OCI-LY7 (cell line): ENCODE results near the gene LPIN3. TPM values are rescaled to one million over a fixed set of nuclear protein-coding genes. Genes with fewer than 3 reads are reported as not detected.

ENCODE experiments used
- BruUV-seq: library from RNA; stranded (reverse); fragments of 400-500 nt; replicated peaks from 2 replicates; lab custom pipeline; 2021; lab: Mats Ljungman, UMichigan
- CTCF ChIA-PET: fragments of 300-600 bp; sonication (Branson Sonifier 250); formaldehyde crosslinking; loops from one replicate; lab custom pipeline; 2022; ENCODE audit warnings: antibody characterized with exemption; ENCODE audit not compliant: unreplicated experiment; lab: Charles Lee
- POLR2A ChIA-PET: fragments of 300-600 bp; sonication (Branson Sonifier 250); formaldehyde crosslinking; loops from one replicate; lab custom pipeline; 2022; ENCODE audit warnings: antibody characterized with exemption; lab: Charles Lee
- DNase-seq: peaks from one replicate; pipeline ENCODE4 v3.0.0-alpha.2; 2015; ENCODE audit warnings: low spot score
- H2AFZ ChIP-seq: fragments of 200-600 bp; sonication (generic), shearing (Covaris generic); 2 replicates; pipeline ENCODE4 v1.6.1; 2014; ENCODE audit warnings: mild to moderate bottlenecking, antibody characterized with exemption, low read length, moderate library complexity
- H3K27ac ChIP-seq: fragments of 200-600 bp; sonication (generic); 2 replicates; pipeline ENCODE4 v1.5.1; 2014; ENCODE audit warnings: mixed run types, low read depth, mild to moderate bottlenecking, moderate library complexity, low read length, inconsistent platforms; ENCODE audit not compliant: poor library complexity, severe bottlenecking
- H3K36me3 ChIP-seq: fragments of 200-600 bp; sonication (generic); 2 replicates; pipeline ENCODE4 v1.6.1; 2014; ENCODE audit warnings: mild to moderate bottlenecking, antibody characterized with exemption, low read length, moderate library complexity, mixed read lengths; ENCODE audit not compliant: insufficient read depth
- H3K4me1 ChIP-seq: fragments of 200-600 bp; sonication (generic); 2 replicates; pipeline ENCODE4 v1.5.1; 2014; ENCODE audit warnings: mild to moderate bottlenecking, low read length; ENCODE audit not compliant: insufficient read depth, poor library complexity, severe bottlenecking
- H3K4me2 ChIP-seq: fragments of 200-600 bp; sonication (generic); 2 replicates; pipeline ENCODE4 v1.6.1; 2014; ENCODE audit warnings: mild to moderate bottlenecking, low read length
- H3K4me3 ChIP-seq: fragments of 200-600 bp; sonication (generic); 2 replicates; pipeline ENCODE4 v1.5.1; 2014; ENCODE audit warnings: mild to moderate bottlenecking, low read depth, low read length; ENCODE audit not compliant: poor library complexity, severe bottlenecking
- H3K79me2 ChIP-seq: fragments of 200-600 bp; sonication (generic); 2 replicates; pipeline ENCODE4 v1.6.1; 2016; ENCODE audit warnings: low read depth, mild to moderate bottlenecking, low read length, moderate library complexity, mixed read lengths; ENCODE audit not compliant: insufficient read depth
- H3K9me2 ChIP-seq: fragments of 200-600 bp; sonication (generic); 2 replicates; pipeline ENCODE4 v1.6.1; 2016; ENCODE audit warnings: mild to moderate bottlenecking, low read length, mixed read lengths; ENCODE audit not compliant: insufficient read depth
- H3K9me3 ChIP-seq: fragments of 200-600 bp; sonication (generic); 2 replicates; pipeline ENCODE4 v1.6.1; 2014; ENCODE audit warnings: mild to moderate bottlenecking, mixed run types, low read length, mixed read lengths
- H4K20me1 ChIP-seq: fragments of 200-600 bp; sonication (generic); 2 replicates; pipeline ENCODE4 v1.6.1; 2014; ENCODE audit warnings: mild to moderate bottlenecking, antibody characterized with exemption, low read length, moderate library complexity, mixed read lengths; ENCODE audit not compliant: insufficient read depth
- CTCF ChIP-seq: fragments of 200-600 bp; sonication (generic); conservative IDR thresholded peaks from 2 replicates; pipeline ENCODE4 v1.5.1; 2014; ENCODE audit warnings: mild to moderate bottlenecking, antibody characterized with exemption, low read length, moderate library complexity, mixed read lengths
- EZH2phosphoT487 ChIP-seq: fragments of 200-600 bp; sonication (generic); IDR thresholded peaks from 2 replicates; pipeline ENCODE4 v1.6.1; 2018; ENCODE audit warnings: low read depth, borderline replicate concordance, mild to moderate bottlenecking, mixed run types, antibody characterized with exemption, low read length, moderate library complexity, mixed read lengths
- intact Hi-C: fragments of 100-400 bp; cut with micrococcal nuclease; formaldehyde crosslinking; loops from one replicate; pipeline ENCODE4 v1.10.0; 2022; ENCODE audit not compliant: unreplicated experiment
- total RNA-seq, 2 experiments: library from RNA; depleted of rRNA in 1 of 2; stranded (reverse); fragments of >200 nt in 1 of 2; shearing (Covaris generic) in 1 of 2; gene quantifications; 2 replicates each; pipeline ENCODE4 v1.2.3, GENCODE V29; 2014 to 2022

The LPIN3 gene
- total RNA-seq, 2 experiments from 2014 or later, result 0.19 to 2.1 TPM

DNA sequence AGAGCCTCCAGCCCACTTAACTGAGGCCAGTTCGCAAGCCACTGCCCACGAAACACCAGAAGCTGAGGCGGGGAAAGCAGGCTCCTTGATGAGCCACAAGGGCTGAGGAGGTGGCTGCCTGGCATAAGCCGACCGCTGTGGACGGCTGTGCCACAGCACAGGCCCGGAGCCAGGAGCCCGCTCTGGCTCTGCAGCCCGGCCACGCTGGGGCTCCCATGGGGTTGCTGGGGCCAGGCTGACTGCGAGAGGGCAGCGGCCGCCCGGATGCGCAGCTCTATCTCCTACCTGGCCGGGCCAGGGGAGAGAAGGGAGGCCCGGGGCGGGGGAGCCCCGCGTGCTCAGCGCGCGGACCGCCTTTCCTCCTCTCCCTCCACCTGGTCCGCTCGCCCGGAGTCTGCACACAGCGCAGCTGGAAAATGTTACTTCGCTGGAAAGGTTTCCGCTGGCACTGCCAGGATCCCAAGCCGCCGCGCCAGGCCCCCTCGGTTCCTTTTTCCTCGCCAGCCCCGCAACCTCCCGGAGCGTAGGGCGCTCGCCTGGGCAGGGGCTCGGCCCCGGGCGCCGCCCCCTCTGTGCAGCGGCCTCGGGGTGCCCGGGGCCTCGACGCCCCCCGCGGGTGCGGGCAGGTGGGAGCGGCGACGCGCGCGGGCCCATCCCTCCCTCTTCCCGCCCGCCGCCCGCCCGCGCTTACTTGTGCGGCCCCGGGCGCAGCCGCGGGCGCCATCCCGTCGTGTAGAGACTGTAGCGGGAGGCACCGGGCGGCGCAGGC is 25.3 kb downstream of the LPIN3 start:
- no peak overlapping the region for H2AFZ ChIP-seq
- no peak overlapping the region for H3K4me2 ChIP-seq
- H3K27ac ChIP-seq, result no peak overlapping the region
- H3K9me3 ChIP-seq, result no peaks in the 10 kb centered on the region
- H3K4me3 ChIP-seq, result no peak overlapping the region
- no peaks in the 10 kb centered on the region for H3K36me3 ChIP-seq
- ChIA-PET CTCF (no interaction called here), POLR2A (no interaction called here)
- H3K9me2 ChIP-seq, result no peaks in the 10 kb centered on the region
- no peak for DNase-seq
- no peaks in the 10 kb centered on the region for H3K4me1 ChIP-seq
- no peaks in the 10 kb centered on the region for H3K79me2 ChIP-seq
- H4K20me1 ChIP-seq, result no peaks in the 10 kb centered on the region
- no TSS peak for BruUV-seq
- no peak for TF ChIP-seq CTCF
- TF ChIP-seq EZH2phosphoT487, result no peak
- intact Hi-C loops, result no loop called here

DNA sequence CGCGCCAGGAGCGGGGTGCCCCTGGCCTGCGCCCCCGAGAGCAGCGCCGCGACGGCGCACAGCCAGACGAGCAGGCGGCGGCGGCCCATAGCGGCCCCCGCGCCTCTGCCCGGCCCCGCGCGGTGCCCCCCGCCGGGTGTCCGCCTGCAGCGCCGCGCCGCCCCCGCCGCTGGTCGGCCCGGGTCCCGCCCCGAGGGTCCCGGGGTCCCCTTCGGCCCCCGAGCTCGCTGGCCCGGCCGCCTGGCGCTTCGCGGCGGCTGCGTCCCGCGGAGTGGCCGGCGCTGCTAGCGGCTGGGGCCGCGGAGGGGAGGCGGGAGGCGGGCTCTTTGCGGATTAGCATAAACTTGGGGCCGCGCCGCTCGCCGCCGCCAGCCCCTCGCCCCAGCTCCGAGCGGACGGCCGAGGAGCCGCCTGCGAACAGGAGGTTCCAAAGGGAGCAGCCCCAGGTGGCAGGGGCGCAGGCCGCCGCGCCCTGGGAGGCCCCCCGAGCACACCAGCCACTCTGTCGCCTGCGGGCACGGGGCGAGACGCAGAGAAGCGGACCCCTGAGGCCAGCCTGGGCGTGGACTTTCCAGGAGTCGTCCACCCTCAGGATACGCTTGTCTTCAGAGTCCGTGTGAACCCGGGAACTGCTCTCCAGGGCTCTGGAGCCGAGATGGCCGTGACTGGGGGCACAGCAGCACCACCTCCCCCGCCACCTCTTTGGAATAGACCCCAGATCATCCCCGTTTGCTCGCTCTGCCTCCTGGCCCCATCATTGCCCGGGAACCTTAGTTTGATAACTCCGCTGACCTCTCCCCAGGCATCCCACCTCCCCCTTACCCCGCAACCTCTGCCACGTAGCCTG is 26.1 kb downstream of the LPIN3 start, which contains the start of gene EMILIN3:
Gene EMILIN3, minus strand, starts transcription at position 273 of the 847 bp plus-strand sequence. Its CDS starts 184 bp downstream, at position 89.
- Histone ChIP-seq H3K36me3 (no peaks in the 10 kb centered on the region), H3K4me3 (no peak within 1 kb of the TSS), H3K4me1 (no peaks in the 10 kb centered on the region), H3K9me2 (no peaks in the 10 kb centered on the region), H3K27ac (no peak within 1 kb of the TSS), H3K79me2 (no peaks in the 10 kb centered on the region), H2AFZ (no peak within 1 kb of the TSS), H3K4me2 (no peak within 1 kb of the TSS), H3K9me3 (no peaks in the 10 kb centered on the region), H4K20me1 (no peaks in the 10 kb centered on the region)
- POLR2A ChIA-PET, result no interaction called here
- intact Hi-C loops, result no loop called here
- no TSS peak for BruUV-seq
- no peak for DNase-seq
- CTCF ChIA-PET, result no interaction called here
- TF ChIP-seq EZH2phosphoT487, result no peak
- TF ChIP-seq CTCF, result no peak

GRCh38 chr20:41367393-41367695 is 26.7 kb downstream of the LPIN3 start:
- Histone ChIP-seq H4K20me1 (no peaks in the 10 kb centered on the region), H3K4me1 (no peaks in the 10 kb centered on the region), H3K27ac (no peak overlapping the region), H3K79me2 (no peaks in the 10 kb centered on the region), H3K9me3 (no peaks in the 10 kb centered on the region), H2AFZ (no peak overlapping the region), H3K4me2 (no peak overlapping the region), H3K4me3 (no peak overlapping the region), H3K36me3 (no peaks in the 10 kb centered on the region), H3K9me2 (no peaks in the 10 kb centered on the region)
- intact Hi-C loops, result no loop called here
- TF ChIP-seq EZH2phosphoT487 (no peak), CTCF (no peak)
- CTCF ChIA-PET, result no interaction called here
- POLR2A ChIA-PET, result no interaction called here
- no TSS peak for BruUV-seq
- no peak for DNase-seq
